ENCODE results near the gene HCRT.
"Not testable (repeated sequence)": the region's sequence is repeated elsewhere in the genome, so short reads cannot be mapped to it uniquely, and the experiment has no call there.

The HCRT gene

GRCh38 chr17:42184713-42185620, at the start of gene HCRT:
TSS of gene HCRT (minus strand) at chr17:42185452. CDS start at chr17:42185365, 87 bp downstream.
- no peak for ATAC-seq
- no peak for DNase-seq (ENCODE audit: low spot score in 2 of 2)
- no peaks in the 10 kb centered on the region for H3K9me3 Mint-ChIP-seq

GRCh38 chr17:42233994-42234393, 48.7 kb upstream of the HCRT start:
- H3K4me1 Mint-ChIP-seq = peaks cover 16% of the 10 kb centered on the region
- ATAC-seq (no peak), DNase-seq (ENCODE audit: low spot score in 2 of 2) (no peak)
- no peak overlapping the region for H3K4me3 Mint-ChIP-seq
- H3K36me3 Mint-ChIP-seq = peaks cover 56% of the 10 kb centered on the region
- peak overlapping the region; percentile 26 for H3K27ac Mint-ChIP-seq
- H3K9me3 Mint-ChIP-seq = no peaks in the 10 kb centered on the region

More at GRCh38 chr17:42184713-42185620, at the start of gene HCRT:
- peak within 1 kb of the TSS; percentile 41 for H3K27ac Mint-ChIP-seq
- no peaks in the 10 kb centered on the region for H3K36me3 Mint-ChIP-seq
- H3K4me1 Mint-ChIP-seq = peaks cover 37% of the 10 kb centered on the region
- peak within 1 kb of the TSS; percentile 86 for H3K4me3 Mint-ChIP-seq

- H3K4me1 Mint-ChIP-seq = peaks cover 23% of the 10 kb centered on the region
- no peak overlapping the region for H3K27ac Mint-ChIP-seq
- no peaks in the 10 kb centered on the region for H3K9me3 Mint-ChIP-seq
- DNase-seq (ENCODE audit: low spot score in 2 of 2) (no peak), ATAC-seq (no peak)
- H3K4me3 Mint-ChIP-seq = no peak overlapping the region
- peaks cover 57% of the 10 kb centered on the region for H3K36me3 Mint-ChIP-seq
Observed at GRCh38 chr17:42233156-42233555, 47.9 kb upstream of the HCRT start.

GRCh38 chr17:42230225-42230624, 45.0 kb upstream of the HCRT start:
- H3K4me1 Mint-ChIP-seq = peaks cover 25% of the 10 kb centered on the region
- peaks cover 73% of the 10 kb centered on the region for H3K36me3 Mint-ChIP-seq
- no peaks in the 10 kb centered on the region for H3K9me3 Mint-ChIP-seq
- DNase-seq (ENCODE audit: low spot score in 2 of 2) (no peak), ATAC-seq (peak; percentile 95)
- no peak overlapping the region for H3K4me3 Mint-ChIP-seq
- peak overlapping the region; percentile 37 for H3K27ac Mint-ChIP-seq

- no peaks in the 10 kb centered on the region for H3K9me3 Mint-ChIP-seq
- DNase-seq (ENCODE audit: low spot score in 2 of 2) = no peak
- no peak overlapping the region for H3K4me3 Mint-ChIP-seq
- no peak for ATAC-seq
- peaks cover 10% of the 10 kb centered on the region for H3K4me1 Mint-ChIP-seq
- peak overlapping the region; percentile 57 for H3K27ac Mint-ChIP-seq
- H3K36me3 Mint-ChIP-seq = peaks cover 95% of the 10 kb centered on the region
Observed at GRCh38 chr17:42227849-42228700, 42.8 kb upstream of the HCRT start.

GRCh38 chr17:42225646-42226045, 40.4 kb upstream of the HCRT start:
- Mint-ChIP-seq H3K4me1 (peaks cover 17% of the 10 kb centered on the region), H3K36me3 (peaks cover 100% of the 10 kb centered on the region)

GRCh38 chr17:42224651-42225050, 39.4 kb upstream of the HCRT start:
- Mint-ChIP-seq H3K4me3 (no peak overlapping the region), H3K9me3 (no peaks in the 10 kb centered on the region), H3K27ac (no peak overlapping the region), H3K36me3 (peaks cover 100% of the 10 kb centered on the region), H3K4me1 (peaks cover 17% of the 10 kb centered on the region)
- DNase-seq (ENCODE audit: low spot score in 2 of 2) = no peak
- ATAC-seq = no peak

More at GRCh38 chr17:42225646-42226045, 40.4 kb upstream of the HCRT start:
- Mint-ChIP-seq H3K27ac (no peak overlapping the region), H3K9me3 (no peaks in the 10 kb centered on the region), H3K4me3 (no peak overlapping the region)
- no peak for DNase-seq (ENCODE audit: low spot score in 2 of 2)
- no peak for ATAC-seq

GRCh38 chr17:42221886-42222745, 36.9 kb upstream of the HCRT start:
- H3K36me3 Mint-ChIP-seq = peaks cover 96% of the 10 kb centered on the region
- H3K27ac Mint-ChIP-seq = peak overlapping the region; percentile 52
- DNase-seq (ENCODE audit: low spot score in 2 of 2) (peak; percentile 17 to 65), ATAC-seq (peak; percentile 85)
- no peak overlapping the region for H3K4me3 Mint-ChIP-seq
- no peaks in the 10 kb centered on the region for H3K9me3 Mint-ChIP-seq
- H3K4me1 Mint-ChIP-seq = peaks cover 8% of the 10 kb centered on the region

- H3K4me1 Mint-ChIP-seq; ATAC-seq; DNase-seq (ENCODE audit: low spot score in 2 of 2); H3K9me3 Mint-ChIP-seq; H3K4me3 Mint-ChIP-seq; H3K27ac Mint-ChIP-seq: not testable (repeated sequence)
- H3K36me3 Mint-ChIP-seq = peaks cover 96% of the 10 kb centered on the region
Observed at GRCh38 chr17:42219280-42219679, 34.0 kb upstream of the HCRT start.

GRCh38 chr17:42214156-42214555, 28.9 kb upstream of the HCRT start:
- DNase-seq (ENCODE audit: low spot score in 2 of 2) (no peak), ATAC-seq (no peak)
- no peaks in the 10 kb centered on the region for H3K4me1 Mint-ChIP-seq
- no peak overlapping the region for H3K27ac Mint-ChIP-seq
- no peak overlapping the region for H3K4me3 Mint-ChIP-seq
- H3K9me3 Mint-ChIP-seq = no peaks in the 10 kb centered on the region
- peaks cover 99% of the 10 kb centered on the region for H3K36me3 Mint-ChIP-seq

- DNase-seq (ENCODE audit: low spot score in 2 of 2) (no peak), ATAC-seq (no peak)
- no peak overlapping the region for H3K4me3 Mint-ChIP-seq
- H3K27ac Mint-ChIP-seq = no peak overlapping the region
- H3K4me1 Mint-ChIP-seq = no peaks in the 10 kb centered on the region
- no peaks in the 10 kb centered on the region for H3K9me3 Mint-ChIP-seq
- H3K36me3 Mint-ChIP-seq = peaks cover 100% of the 10 kb centered on the region
Observed at GRCh38 chr17:42212382-42212781, 27.1 kb upstream of the HCRT start.

GRCh38 chr17:42211921-42212341, 26.7 kb upstream of the HCRT start:
- not testable (repeated sequence) for H3K4me3 Mint-ChIP-seq; H3K9me3 Mint-ChIP-seq; DNase-seq (ENCODE audit: low spot score in 2 of 2); H3K4me1 Mint-ChIP-seq; H3K27ac Mint-ChIP-seq; ATAC-seq
- H3K36me3 Mint-ChIP-seq = peaks cover 100% of the 10 kb centered on the region

GRCh38 chr17:42210046-42210445, 24.8 kb upstream of the HCRT start:
- no peaks in the 10 kb centered on the region for H3K9me3 Mint-ChIP-seq
- DNase-seq (ENCODE audit: low spot score in 2 of 2) (no peak), ATAC-seq (no peak)
- no peak overlapping the region for H3K4me3 Mint-ChIP-seq
- H3K36me3 Mint-ChIP-seq = peaks cover 100% of the 10 kb centered on the region
- no peak overlapping the region for H3K27ac Mint-ChIP-seq
- H3K4me1 Mint-ChIP-seq = no peaks in the 10 kb centered on the region

GRCh38 chr17:42206153-42206612, 20.9 kb upstream of the HCRT start:
- DNase-seq (ENCODE audit: low spot score in 2 of 2); ATAC-seq; H3K9me3 Mint-ChIP-seq; H3K4me1 Mint-ChIP-seq; H3K4me3 Mint-ChIP-seq: not testable (repeated sequence)
- Mint-ChIP-seq H3K27ac (peak overlapping the region; percentile 48), H3K36me3 (peaks cover 100% of the 10 kb centered on the region)
